ENCODE data around the gene CLDND2. TPM values are rescaled to one million over a fixed set of nuclear protein-coding genes. Genes with fewer than 3 reads are reported as not detected.

CLDND2 gene
- total RNA-seq, 1 donor from 2014 or later: not detected

DNA sequence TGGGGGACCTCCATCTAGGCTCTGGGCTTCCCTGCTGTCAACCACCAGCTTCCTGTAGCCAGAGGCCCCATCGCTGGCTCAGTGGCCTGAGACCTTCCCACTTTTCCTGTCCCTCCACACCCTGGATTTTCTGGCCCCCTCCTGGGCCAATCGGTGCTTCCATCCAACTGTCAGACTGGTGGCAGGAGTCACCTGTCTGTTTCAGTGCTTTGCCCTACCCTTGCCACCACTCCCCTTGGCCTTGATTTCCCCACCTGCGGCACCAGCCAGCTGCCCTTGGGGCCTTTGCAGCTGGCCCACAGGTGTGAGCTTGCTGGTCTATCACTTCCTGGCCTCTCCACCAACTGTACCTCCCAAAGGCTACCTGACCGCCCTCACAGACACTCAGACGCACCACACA, 39.4 kb downstream of the CLDND2 start:
- H3K9me3 Mint-ChIP-seq (ENCODE audit: unreplicated experiment): peaks cover 15% of the 10 kb centered on the region
- no peaks in the 10 kb centered on the region for H3K27me3 Mint-ChIP-seq (ENCODE audit: unreplicated experiment)
- peaks cover 8% of the 10 kb centered on the region for H3K36me3 Mint-ChIP-seq (ENCODE audit: unreplicated experiment)
- DNase-seq (ENCODE audit: extremely low spot score, unreplicated experiment): no peak
- no peak overlapping the region for H3K27ac Mint-ChIP-seq (ENCODE audit: unreplicated experiment)
- no peak for TF ChIP-seq CTCF (IDR thresholded peaks at IDR 0.05)
- peaks cover 1% of the 10 kb centered on the region for H3K4me1 Mint-ChIP-seq (ENCODE audit: unreplicated experiment)
- no peak overlapping the region for H3K4me3 Mint-ChIP-seq (ENCODE audit: unreplicated experiment)

DNA sequence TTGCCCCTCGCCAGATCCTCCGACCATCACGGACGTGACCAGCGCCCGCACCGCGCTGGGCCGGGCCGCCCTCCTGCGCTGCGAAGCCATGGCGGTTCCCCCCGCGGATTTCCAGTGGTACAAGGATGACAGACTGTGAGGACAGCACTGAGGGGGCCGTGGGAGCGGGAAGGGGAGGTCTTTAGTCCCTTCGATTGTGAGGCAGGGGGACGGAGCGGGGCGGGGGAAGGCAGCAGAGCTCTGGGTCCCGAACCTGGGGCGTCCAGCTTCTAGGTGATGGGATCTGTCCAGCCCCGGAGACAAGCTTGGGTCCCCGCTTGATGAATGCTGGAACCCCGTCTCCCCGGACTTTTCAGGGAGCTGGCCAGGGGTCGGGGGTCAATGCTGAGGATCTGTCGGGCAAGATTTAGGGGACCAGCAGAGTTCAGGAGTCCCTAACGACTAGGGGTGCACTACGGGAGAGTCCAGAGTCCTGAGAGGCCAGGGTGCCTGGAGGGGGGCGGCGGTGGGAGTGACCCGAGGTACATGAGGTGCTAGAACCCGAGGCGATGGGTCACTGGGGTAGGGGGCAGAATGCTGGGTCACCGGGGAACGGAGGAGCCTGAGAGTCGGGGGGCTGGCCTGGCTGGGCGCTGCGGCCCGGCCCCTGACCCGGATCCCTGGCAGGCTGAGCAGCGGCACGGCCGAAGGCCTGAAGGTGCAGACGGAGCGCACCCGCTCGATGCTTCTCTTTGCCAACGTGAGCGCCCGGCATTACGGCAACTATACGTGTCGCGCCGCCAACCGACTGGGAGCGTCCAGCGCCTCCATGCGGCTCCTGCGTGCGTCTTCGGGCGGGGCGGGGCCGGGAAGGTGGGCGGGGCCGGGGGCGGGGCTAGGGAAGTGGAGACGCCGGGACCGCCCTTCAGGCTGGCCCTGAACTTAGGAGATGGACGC, 41.5 kb downstream of the CLDND2 start:
- H3K4me3 Mint-ChIP-seq (ENCODE audit: unreplicated experiment): no peak overlapping the region
- no peak for TF ChIP-seq CTCF (IDR thresholded peaks at IDR 0.05)
- H3K4me1 Mint-ChIP-seq (ENCODE audit: unreplicated experiment): peaks cover 1% of the 10 kb centered on the region
- H3K27ac Mint-ChIP-seq (ENCODE audit: unreplicated experiment): no peak overlapping the region
- H3K27me3 Mint-ChIP-seq (ENCODE audit: unreplicated experiment): no peaks in the 10 kb centered on the region
- H3K36me3 Mint-ChIP-seq (ENCODE audit: unreplicated experiment): peaks cover 8% of the 10 kb centered on the region
- DNase-seq (ENCODE audit: extremely low spot score, unreplicated experiment): no peak
- peaks cover 15% of the 10 kb centered on the region for H3K9me3 Mint-ChIP-seq (ENCODE audit: unreplicated experiment)

DNA sequence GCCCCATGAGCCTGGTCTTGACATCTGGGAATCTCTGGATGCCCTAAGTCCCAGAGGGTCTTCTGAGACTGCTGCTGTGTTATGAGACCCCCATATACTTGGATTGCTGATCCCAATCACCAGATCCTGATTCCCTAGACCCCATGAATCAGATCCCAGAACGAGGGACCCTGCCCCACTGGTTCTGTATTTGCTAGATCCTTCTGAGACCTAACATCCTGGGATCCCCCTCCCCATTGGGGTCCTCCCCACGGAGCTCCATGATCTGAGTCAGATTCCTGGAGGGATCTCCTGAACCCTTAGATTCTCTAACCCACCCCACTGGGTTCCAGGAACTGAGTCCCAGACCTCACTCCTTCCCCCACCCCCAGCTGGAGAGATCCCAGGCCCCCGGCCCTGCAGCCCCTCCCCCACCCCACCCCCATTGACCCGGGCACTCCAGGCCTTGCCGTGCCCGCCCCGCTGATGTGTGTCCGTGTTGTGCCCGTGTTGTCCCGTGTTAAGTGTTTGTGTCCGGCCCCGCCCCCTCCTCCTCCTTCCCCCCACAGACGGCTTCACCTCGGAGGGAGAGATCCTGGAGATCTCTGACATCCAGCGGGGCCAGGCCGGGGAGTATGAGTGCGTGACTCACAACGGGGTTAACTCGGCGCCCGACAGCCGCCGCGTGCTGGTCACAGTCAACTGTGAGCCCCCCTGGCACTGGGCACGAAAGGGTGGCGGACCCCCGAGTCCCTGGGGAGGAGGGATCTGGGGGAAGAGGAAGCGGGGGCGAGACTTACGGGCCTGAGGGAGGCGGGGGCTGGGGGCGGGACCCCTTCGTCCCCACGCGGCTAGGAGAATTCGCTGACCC, 42.4 kb downstream of the CLDND2 start:
- Mint-ChIP-seq H3K36me3 (ENCODE audit: unreplicated experiment) (peaks cover 3% of the 10 kb centered on the region), H3K27me3 (ENCODE audit: unreplicated experiment) (no peaks in the 10 kb centered on the region), H3K9me3 (ENCODE audit: unreplicated experiment) (peaks cover 9% of the 10 kb centered on the region), H3K27ac (ENCODE audit: unreplicated experiment) (no peak overlapping the region), H3K4me3 (ENCODE audit: unreplicated experiment) (no peak overlapping the region), H3K4me1 (ENCODE audit: unreplicated experiment) (peaks cover 1% of the 10 kb centered on the region)
- no peak for DNase-seq (ENCODE audit: extremely low spot score, unreplicated experiment)
- no peak for TF ChIP-seq CTCF (IDR thresholded peaks at IDR 0.05)

- H3K27me3 Mint-ChIP-seq (ENCODE audit: unreplicated experiment): no peaks in the 10 kb centered on the region
- no peak for TF ChIP-seq CTCF (IDR thresholded peaks at IDR 0.05)
- no peak overlapping the region for H3K4me3 Mint-ChIP-seq (ENCODE audit: unreplicated experiment)
- no peak for DNase-seq (ENCODE audit: extremely low spot score, unreplicated experiment)
- H3K9me3 Mint-ChIP-seq (ENCODE audit: unreplicated experiment): peaks cover under 1% of the 10 kb centered on the region
- peaks cover 1% of the 10 kb centered on the region for H3K4me1 Mint-ChIP-seq (ENCODE audit: unreplicated experiment)
- H3K36me3 Mint-ChIP-seq (ENCODE audit: unreplicated experiment): no peaks in the 10 kb centered on the region
- H3K27ac Mint-ChIP-seq (ENCODE audit: unreplicated experiment): no peak overlapping the region
Observed at GRCh38 chr19:51325161-51325976, 43.4 kb downstream of the CLDND2 start.

Measured in osteocyte (in vitro differentiated cells).